Inflammatory macrophage treated with lipopolysaccharide for 1 hour (primary cell): ENCODE data around the gene PGP.

ENCODE experiments used
- DNase-seq, 2 donors: peaks; one replicate each; pipeline ENCODE4 v3.0.0-alpha.2; 2020 to 2022

Gene PGP

GRCh38 chr16:2197765-2198164 lies 16.9 kb downstream of the PGP start:
- no peak for DNase-seq

GRCh38 chr16:2196981-2197511 lies 17.6 kb downstream of the PGP start:
- no peak for DNase-seq

- peak in 1 of 2 donors; percentile 22 for DNase-seq
Observed at GRCh38 chr16:2196162-2196980, 18.3 kb downstream of the PGP start, which contains the start of gene CASKIN1. Gene CASKIN1 (minus strand): TSS chr16:2196605. CDS start chr16:2196432, 173 bp downstream.

- DNase-seq: no peak
Observed at GRCh38 chr16:2195322-2196161, 19.1 kb downstream of the PGP start.

GRCh38 chr16:2194852-2195321 lies 19.8 kb downstream of the PGP start:
- DNase-seq: no peak

GRCh38 chr16:2194166-2194834 lies 20.3 kb downstream of the PGP start:
- no peak for DNase-seq

GRCh38 chr16:2191446-2191706 lies 23.3 kb downstream of the PGP start:
- DNase-seq: no peak

- DNase-seq: no peak
Observed at GRCh38 chr16:2190659-2191445, 23.8 kb downstream of the PGP start.

GRCh38 chr16:2190002-2190658 lies 24.5 kb downstream of the PGP start:
- no peak for DNase-seq

GRCh38 chr16:2189252-2189893 lies 25.3 kb downstream of the PGP start:
- no peak for DNase-seq

- no peak for DNase-seq
Observed at GRCh38 chr16:2188395-2188794, 26.2 kb downstream of the PGP start.

GRCh38 chr16:2187212-2187611 lies 27.4 kb downstream of the PGP start:
- DNase-seq: no peak

GRCh38 chr16:2186505-2186904 lies 28.1 kb downstream of the PGP start:
- no peak for DNase-seq

GRCh38 chr16:2186064-2186463 lies 28.6 kb downstream of the PGP start:
- DNase-seq: no peak

GRCh38 chr16:2184962-2185361 lies 29.7 kb downstream of the PGP start:
- DNase-seq: no peak

- no peak for DNase-seq
Observed at GRCh38 chr16:2184346-2184745, 30.3 kb downstream of the PGP start.

GRCh38 chr16:2183671-2184070 lies 31.0 kb downstream of the PGP start:
- no peak for DNase-seq

GRCh38 chr16:2181952-2182351 lies 32.7 kb downstream of the PGP start:
- no peak for DNase-seq

GRCh38 chr16:2180962-2181923 lies 33.4 kb downstream of the PGP start:
- no peak for DNase-seq

GRCh38 chr16:2180461-2180860 lies 34.2 kb downstream of the PGP start:
- no peak for DNase-seq
